UCSD-AML1 (cell line): Measurements from ENCODE around the gene NFATC2.
A peak's percentile ranks its signal among the peaks of the same experiment; 100 is the strongest.
"Not testable (repeated sequence)": the region's sequence is repeated elsewhere in the genome, so short reads cannot be mapped to it uniquely, and the experiment has no call there.

Source experiments
- DNase-seq: peaks from one replicate; lab custom pipeline; 2025; ENCODE audit not compliant: unreplicated experiment; lab: John Stamatoyannopoulos, UW

NFATC2 gene

GRCh38 chr20:51540580-51540979, 1.9 kb downstream of the NFATC2 start:
- no peak for DNase-seq

GRCh38 chr20:51540074-51540473, 2.4 kb downstream of the NFATC2 start:
- not testable (repeated sequence) for DNase-seq

GRCh38 chr20:51536116-51537069, 6.1 kb downstream of the NFATC2 start:
- DNase-seq, result no peak

- no peak for DNase-seq
Measured at GRCh38 chr20:51535674-51536073, 6.8 kb downstream of the NFATC2 start.

GRCh38 chr20:51535075-51535386, 7.5 kb downstream of the NFATC2 start:
- DNase-seq, result peak; percentile 33

GRCh38 chr20:51533291-51534172, 9.0 kb downstream of the NFATC2 start:
- DNase-seq, result no peak

- DNase-seq, result no peak
Measured at GRCh38 chr20:51532577-51533191, 9.8 kb downstream of the NFATC2 start.

- DNase-seq, result no peak
Measured at GRCh38 chr20:51531712-51532456, 10.6 kb downstream of the NFATC2 start.

- no peak for DNase-seq
Measured at GRCh38 chr20:51531141-51531710, 11.3 kb downstream of the NFATC2 start.

- no peak for DNase-seq
Measured at GRCh38 chr20:51529758-51530157, 12.8 kb downstream of the NFATC2 start.

GRCh38 chr20:51529081-51529681, 13.3 kb downstream of the NFATC2 start:
- DNase-seq, result no peak

GRCh38 chr20:51528263-51529027, 14.1 kb downstream of the NFATC2 start:
- DNase-seq, result no peak

GRCh38 chr20:51526754-51527153, 15.8 kb downstream of the NFATC2 start:
- no peak for DNase-seq

- DNase-seq, result no peak
Measured at GRCh38 chr20:51526106-51526470, 16.4 kb downstream of the NFATC2 start.

- peak; percentile 85 for DNase-seq
Measured at GRCh38 chr20:51525241-51526105, 17.0 kb downstream of the NFATC2 start.

- DNase-seq, result no peak
Measured at GRCh38 chr20:51523276-51524013, 19.1 kb downstream of the NFATC2 start.

GRCh38 chr20:51522207-51522606, 20.3 kb downstream of the NFATC2 start:
- no peak for DNase-seq

- DNase-seq, result no peak
Measured at GRCh38 chr20:51517839-51518238, 24.7 kb downstream of the NFATC2 start.
